HepG2 (cell line): ENCODE measurements around the gene ACTA2. TPM values are rescaled to one million over a fixed set of nuclear protein-coding genes. Genes with fewer than 3 reads are reported as not detected.

Source experiments
- ELK4 ChIP-seq: sonication (generic); formaldehyde crosslinking; IDR thresholded peaks from 2 replicates; pipeline ENCODE4 v1.9.0; 2021; ENCODE audit warnings: missing genetic modification reagents, borderline replicate concordance
- FIP1L1 ChIP-seq: fragments of 200-400 bp; formaldehyde crosslinking; IDR thresholded peaks from 2 replicates; pipeline ENCODE4 v1.6.1; 2018; ENCODE audit warnings: low read depth, mild to moderate bottlenecking, low read length, moderate library complexity, borderline replicate concordance; ENCODE audit not compliant: insufficient read depth
- FOXK2 ChIP-seq: fragments of 450-650 bp; IDR thresholded peaks from 2 replicates; pipeline ENCODE4 v1.6.1; 2016
- IKZF5 ChIP-seq: IDR thresholded peaks from 2 replicates; pipeline ENCODE4 v1.6.1; 2018; ENCODE audit warnings: missing genetic modification reagents, mild to moderate bottlenecking, missing compliant biosample characterization
- MAFF ChIP-seq: IDR thresholded peaks from 2 replicates; pipeline ENCODE4 v1.6.1; 2011; ENCODE audit warnings: low read depth, low read length, improper control_type of control experiment
- MTA1 ChIP-seq: sonication (generic); formaldehyde crosslinking; IDR thresholded peaks from 2 replicates; pipeline ENCODE4 v1.4.0; 2020; ENCODE audit warnings: missing genetic modification reagents, mild to moderate bottlenecking, borderline replicate concordance
- NR1H2 ChIP-seq: sonication (generic); formaldehyde crosslinking; IDR thresholded peaks from 2 replicates; pipeline ENCODE4 v1.8.1; 2022; ENCODE audit warnings: low read depth, missing genetic modification reagents, borderline replicate concordance
- NR2F6 ChIP-seq, 2 experiments: IDR thresholded peaks; 2 replicates each; pipeline ENCODE4 v1.6.1; 2016; ENCODE audit warnings: antibody characterized with exemption in 1 of 2, mild to moderate bottlenecking in 1 of 2
- SOX13 ChIP-seq, 3 experiments: fragments of 450-650 bp in 1 of 3; sonication (generic) in 1 of 3; formaldehyde crosslinking in 1 of 3; IDR thresholded peaks in 2 of 3; conservative IDR thresholded peaks in 1 of 3; 2 replicates each; pipeline versions ENCODE4 v1.5.0 to v1.6.1; 2016 to 2020; ENCODE audit warnings: antibody characterized with exemption in 1 of 3, mild to moderate bottlenecking in 1 of 3, missing compliant biosample characterization in 1 of 3, missing genetic modification reagents in 1 of 3, moderate library complexity in 1 of 3
- TBX2 ChIP-seq: sonication (generic); formaldehyde crosslinking; IDR thresholded peaks from 2 replicates; pipeline ENCODE4 v1.5.0; 2020; ENCODE audit warnings: missing genetic modification reagents, mild to moderate bottlenecking, borderline replicate concordance
- ZMYM3 ChIP-seq: sonication (generic); formaldehyde crosslinking; IDR thresholded peaks from 2 replicates; pipeline ENCODE4 v1.5.1; 2020; ENCODE audit warnings: mild to moderate bottlenecking, missing genetic modification reagents
- ZNF274 ChIP-seq: sonication (generic); formaldehyde crosslinking; IDR thresholded peaks from 2 replicates; pipeline ENCODE4 v1.5.1; 2020; ENCODE audit warnings: mild to moderate bottlenecking, missing genetic modification reagents
- ZNF331 ChIP-seq: sonication (generic); formaldehyde crosslinking; IDR thresholded peaks from 2 replicates; pipeline ENCODE4 v1.4.0; 2020; ENCODE audit warnings: missing genetic modification reagents
- ZNF570 ChIP-seq: sonication (generic); formaldehyde crosslinking; IDR thresholded peaks from 2 replicates; pipeline ENCODE4 v1.4.0; 2020; ENCODE audit warnings: mild to moderate bottlenecking, missing genetic modification reagents, borderline replicate concordance
- ZNF747 ChIP-seq: sonication (generic); formaldehyde crosslinking; IDR thresholded peaks from 2 replicates; pipeline ENCODE4 v1.8.1; 2023; ENCODE audit warnings: missing genetic modification reagents, mild to moderate bottlenecking, borderline replicate concordance
- ZNF782 ChIP-seq: sonication (generic); formaldehyde crosslinking; IDR thresholded peaks from 2 replicates; pipeline ENCODE4 v1.4.0; 2020; ENCODE audit warnings: missing genetic modification reagents, mild to moderate bottlenecking, borderline replicate concordance
- polyA plus RNA-seq, 8 experiments: library from polyadenylated mRNA; depleted of rRNA in 3 of 8; stranded (reverse) in 7 of 8; unstranded in 1 of 8; fragments of >200 nt; fragmentation: Illumina TruSeq in 4 of 8; extraction: Trizol in 4 of 8; gene quantifications; 2 replicates each; pipeline versions ENCODE4 v1.2.1 to v1.2.3, GENCODE V29; 2011 to 2016; ENCODE audit warnings: low read depth in 4 of 8, missing spikeins in 1 of 8, mixed read lengths in 1 of 8; ENCODE audit not compliant: insufficient read depth in 1 of 8
- total RNA-seq, 5 experiments: library from RNA; depleted of rRNA; stranded (reverse); fragments of >200 nt; fragmentation: Illumina TruSeq; extraction: Trizol; gene quantifications; 2 replicates each; pipeline ENCODE4 v1.2.3, GENCODE V29; 2016; ENCODE audit warnings: low read depth in 1 of 5
- TF ChIP-seq, protein P1 (sequence below): IDR thresholded peaks from 2 replicates; pipeline ENCODE4 v1.6.1; 2012; ENCODE audit warnings: inconsistent platforms

The ACTA2 gene
- total and polyA plus RNA-seq, 2 of the 13 experiments (the other 11 are each of a cell fraction or from before 2014, with no cell fraction given), result 21.8 to 59.9 TPM

DNA sequence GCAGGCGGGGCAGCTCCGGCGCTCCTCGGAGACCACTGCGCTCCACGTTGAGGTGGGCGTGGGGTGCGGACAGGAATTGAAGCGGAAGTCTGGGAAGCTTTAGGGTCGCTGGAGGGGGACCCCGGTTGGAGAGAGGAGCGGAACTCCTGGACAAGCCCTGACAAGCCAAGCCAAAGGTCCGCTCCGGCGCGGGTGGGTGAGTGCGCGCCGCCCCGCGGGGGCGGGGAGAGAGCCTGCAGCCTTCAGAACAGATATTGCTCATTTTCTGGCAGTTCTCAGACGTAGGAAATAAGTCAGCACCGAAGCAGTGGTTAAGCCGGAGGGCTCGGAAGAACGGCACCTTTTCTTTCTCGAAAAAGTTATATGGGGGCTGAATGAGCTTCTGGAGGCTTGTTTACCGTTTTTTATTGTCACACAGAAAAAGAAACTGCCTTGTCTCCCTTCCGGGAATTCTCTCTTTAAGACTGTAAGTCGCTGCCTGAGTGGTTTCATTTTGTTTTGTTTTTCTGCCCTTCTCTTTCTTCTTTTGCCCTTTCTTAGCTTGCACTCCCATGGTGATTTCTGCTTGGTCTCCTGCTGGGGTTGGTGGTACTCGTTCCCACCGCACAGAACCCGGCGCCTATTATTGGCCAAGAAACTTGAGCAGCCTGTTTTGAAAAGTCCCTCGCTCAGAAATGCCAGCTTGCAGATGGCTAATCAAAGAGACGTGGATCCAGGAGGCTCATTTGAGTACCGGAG is 38.8 kb upstream of the ACTA2 start (continued):
- TF ChIP-seq ZNF331 (no peak), IKZF5 (CRISPR knock-in tag) (0 out of 2 replicates have a peak, but pooled peaks have one; percentile 14), ZNF274 (CRISPR knock-in tag) (no peak; the same call in 1 of the 2 replicates), SOX13 (IDR thresholded peaks at IDR 0.05) (no peak), SOX13 (CRISPR knock-in tag; conservative IDR thresholded peaks at IDR 0.05 in 1 of 2, IDR thresholded peaks at IDR 0.05 in 1 of 2) (no peak), MTA1 (CRISPR knock-in tag) (0 out of 2 replicates have a peak, but pooled peaks have one; percentile 72), NR1H2 (CRISPR knock-in tag) (0 out of 2 replicates have a peak, but pooled peaks have one; percentile 22), FOXK2 (no peak), NR2F6 (IDR thresholded peaks at IDR 0.05) (no peak), NR2F6 (CRISPR knock-in tag; IDR thresholded peaks at IDR 0.05) (no peak), TBX2 (0 out of 2 replicates have a peak, but pooled peaks have one; percentile 3), MAFF (peak; percentile 53), ELK4 (CRISPR knock-in tag) (no peak), ZNF570 (peak; percentile 22; the same call in 1 of the 2 replicates), ZNF782 (CRISPR knock-in tag) (peak; percentile 88), ZNF747 (CRISPR knock-in tag) (no peak), FIP1L1 (no peak), ZMYM3 (CRISPR knock-in tag) (no peak)
- TF ChIP-seq, protein P1, sequence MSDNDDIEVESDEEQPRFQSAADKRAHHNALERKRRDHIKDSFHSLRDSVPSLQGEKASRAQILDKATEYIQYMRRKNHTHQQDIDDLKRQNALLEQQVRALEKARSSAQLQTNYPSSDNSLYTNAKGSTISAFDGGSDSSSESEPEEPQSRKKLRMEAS, result peak; percentile 14; the same call in 1 of the 2 replicates
